ENCODE data around the gene CDSN. TPM values are rescaled to one million over a fixed set of nuclear protein-coding genes. Genes with fewer than 3 reads are reported as not detected.

CDSN gene
- total and polyA plus RNA-seq, 10 donors: not detected

- peaks cover 0 to 22% (median 0%) of the 10 kb centered on the region in 6 donors for H3K4me1 ChIP-seq
- peak; percentile 61 for DNase-seq
- H3K36me3 ChIP-seq: no peaks in the 10 kb centered on the region
- H3K4me3 ChIP-seq: no peak overlapping the region
- H3K27ac ChIP-seq: no peak overlapping the region
- 84 to 93% (median 88%) methylated on average over 9 to 13 of the region's 13 CpGs for WGBS, 5 donors
- intact Hi-C loops (cut with DNase I; ENCODE audit: low total_unique reads): no loop called here
- H3K9me3 ChIP-seq: no peaks in the 10 kb centered on the region
- H3K27me3 ChIP-seq (replicated peaks in 1 of 7): peaks cover 0 to 46% (median 0%) of the 10 kb centered on the region in 7 donors
- TF ChIP-seq POLR2AphosphoS5 (IDR thresholded peaks at IDR 0.05): no peak
These were observed 8.5 kb downstream of the CDSN start for GRCh38 chr6:31111712-31112111.

DNA sequence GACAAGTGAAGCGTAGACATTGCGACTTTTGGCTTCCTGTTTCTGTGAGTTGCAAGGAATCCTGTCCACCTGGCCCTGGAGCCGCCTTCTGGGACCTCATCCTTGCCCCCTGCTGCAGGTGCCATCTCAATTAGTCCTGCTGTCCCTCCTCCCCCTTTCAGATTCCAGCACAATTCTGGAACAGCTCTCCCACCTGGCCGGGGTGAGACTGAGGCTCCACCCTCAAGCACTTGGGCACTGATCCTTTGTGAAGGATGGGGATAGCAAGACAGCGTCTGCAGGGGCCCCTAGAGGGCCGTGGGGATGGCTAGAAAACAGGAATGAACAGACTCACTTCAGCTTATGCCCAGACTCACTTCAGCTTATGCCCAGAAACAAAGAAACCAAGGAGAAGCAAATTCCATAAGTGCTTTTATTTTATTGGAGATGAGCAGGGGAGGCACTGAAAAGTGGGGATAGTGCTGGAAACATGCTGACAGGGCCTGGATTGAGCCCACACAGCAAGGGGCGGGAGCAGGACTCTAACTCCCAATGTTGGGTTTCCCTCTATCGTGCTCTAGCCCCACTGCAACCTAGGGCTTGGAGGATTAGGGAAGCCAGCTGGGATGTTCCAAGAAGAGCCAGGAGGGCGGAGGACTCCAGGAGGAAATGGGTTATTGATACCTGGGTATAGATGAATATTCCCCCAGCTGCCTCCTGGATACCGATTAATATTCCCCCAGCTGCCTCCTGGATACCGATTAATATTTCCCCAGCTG, 9.2 kb downstream of the CDSN start:
- Histone ChIP-seq H3K4me3 (no peak overlapping the region), H3K9me3 (no peaks in the 10 kb centered on the region), H3K36me3 (no peaks in the 10 kb centered on the region), H3K27ac (no peak overlapping the region), H3K27me3 (replicated peaks in 1 of 7) (peaks cover 0 to 39% (median 0%) of the 10 kb centered on the region in 7 donors), H3K4me1 (peaks cover 0 to 17% (median 0%) of the 10 kb centered on the region in 6 donors)
- TF ChIP-seq POLR2A (IDR thresholded peaks at IDR 0.05) (no peak), POLR2AphosphoS5 (IDR thresholded peaks at IDR 0.05) (no peak), CTCF (IDR thresholded peaks at IDR 0.05 in 8 of 11, conservative IDR thresholded peaks at IDR 0.05 in 3 of 11) (no peak)
- peak; percentile 18 for DNase-seq
- intact Hi-C loops (cut with DNase I; ENCODE audit: low total_unique reads): no loop called here
- 75 to 82% (median 80%) methylated on average over 11 of the region's 11 CpGs for WGBS, 5 donors

- 54 to 92% (median 73%) methylated on average over 4 of the region's 4 CpGs for WGBS, 5 donors
- H3K4me3 ChIP-seq: no peak overlapping the region
- intact Hi-C loops (cut with DNase I; ENCODE audit: low total_unique reads): no loop called here
- no peak overlapping the region for H3K27ac ChIP-seq
- no peak for DNase-seq
- peaks cover 0 to 32% (median 0%) of the 10 kb centered on the region in 7 donors for H3K27me3 ChIP-seq (replicated peaks in 1 of 7)
- H3K36me3 ChIP-seq: no peaks in the 10 kb centered on the region
- no peak for TF ChIP-seq CTCF (IDR thresholded peaks at IDR 0.05 in 8 of 11, conservative IDR thresholded peaks at IDR 0.05 in 3 of 11)
- TF ChIP-seq POLR2A (IDR thresholded peaks at IDR 0.05): no peak
- no peak for TF ChIP-seq POLR2AphosphoS5 (IDR thresholded peaks at IDR 0.05)
- no peaks in the 10 kb centered on the region for H3K4me1 ChIP-seq
- no peaks in the 10 kb centered on the region for H3K9me3 ChIP-seq
These were observed 13.2 kb downstream of the CDSN start for GRCh38 chr6:31107052-31107451.

GRCh38 chr6:31103136-31103535, 17.1 kb downstream of the CDSN start:
- no peak overlapping the region for H3K27ac ChIP-seq
- no peaks in the 10 kb centered on the region for H3K4me1 ChIP-seq
- no peaks in the 10 kb centered on the region for H3K36me3 ChIP-seq
- H3K27me3 ChIP-seq (replicated peaks in 1 of 7): no peaks in the 10 kb centered on the region
- 93 to 99% (median 97%) methylated on average over 2 of the region's 2 CpGs for WGBS, 5 donors
- TF ChIP-seq POLR2A (IDR thresholded peaks at IDR 0.05) (no peak), CTCF (IDR thresholded peaks at IDR 0.05 in 8 of 11, conservative IDR thresholded peaks at IDR 0.05 in 3 of 11) (no peak), POLR2AphosphoS5 (IDR thresholded peaks at IDR 0.05) (no peak)
- DNase-seq: no peak
- intact Hi-C loops (cut with DNase I; ENCODE audit: low total_unique reads): no loop called here
- H3K9me3 ChIP-seq: no peaks in the 10 kb centered on the region
- H3K4me3 ChIP-seq: no peak overlapping the region
